Thoracic aorta (tissue), 2 donors: ENCODE results near the gene CD84. TPM values are rescaled to one million over a fixed set of nuclear protein-coding genes. Genes with fewer than 3 reads are reported as not detected.

Experiments
- ATAC-seq: fragments of 150-250 bp; one replicate; pipeline ENCODE4 v1.8.0; 2017; ENCODE audit warnings: low read depth; ENCODE audit not compliant: insufficient number of reproducible peaks, low FRiP score
- DNase-seq: peaks from one replicate; pipeline ENCODE4 v3.0.0-alpha.2; 2020; ENCODE audit warnings: low spot score
- H3K27ac ChIP-seq, 2 donors: fragments of 200-600 bp; sonication (generic); 1 replicate in 1 of 2; 2 replicates in 1 of 2; pipeline ENCODE4 v1.5.1; 2016; ENCODE audit warnings: mild to moderate bottlenecking in 2 of 2, moderate library complexity in 2 of 2
- H3K27me3 ChIP-seq: fragments of 200-600 bp; sonication (generic); replicated peaks from 2 replicates; pipeline ENCODE4 v1.6.0; 2016; ENCODE audit warnings: mild to moderate bottlenecking; ENCODE audit not compliant: insufficient read depth
- H3K36me3 ChIP-seq: fragments of 200-600 bp; sonication (generic); one replicate; pipeline ENCODE4 v1.5.1; 2016
- H3K4me1 ChIP-seq, 2 donors: fragments of 200-600 bp; sonication (generic); 1 replicate in 1 of 2; 2 replicates in 1 of 2; pipeline versions ENCODE4 v1.5.1 to v1.6.0; 2016; ENCODE audit warnings: low read depth in 2 of 2, mild to moderate bottlenecking in 1 of 2; ENCODE audit not compliant: control insufficient read depth in 1 of 2
- H3K4me3 ChIP-seq: fragments of 200-600 bp; sonication (generic); 2 replicates; pipeline ENCODE4 v1.5.1; 2016; ENCODE audit warnings: mild to moderate bottlenecking
- H3K9me3 ChIP-seq: fragments of 200-600 bp; sonication (generic); 2 replicates; pipeline ENCODE4 v1.5.1; 2016
- CTCF ChIP-seq: fragments of 200-600 bp; sonication (generic); IDR thresholded peaks from one replicate; pipeline ENCODE4 v1.5.1; 2019; ENCODE audit warnings: antibody characterized with exemption
- total RNA-seq, 2 donors: library from RNA; depleted of rRNA; stranded (reverse); fragments of >200 nt; gene quantifications; one replicate each; pipeline versions ENCODE4 v1.1.0 to v1.2.3, GENCODE V29; 2016

Gene CD84
- total RNA-seq, 2 donors from 2014 or later = 11.6 to 12.7 TPM

GRCh38 chr1:160542303-160542945 is 36.9 kb downstream of the CD84 start:
- Histone ChIP-seq H3K4me3 (no peak overlapping the region), H3K9me3 (no peaks in the 10 kb centered on the region), H3K27me3 (no peaks in the 10 kb centered on the region), H3K27ac (no peak overlapping the region), H3K4me1 (no peaks in the 10 kb centered on the region), H3K36me3 (no peaks in the 10 kb centered on the region)
- TF ChIP-seq CTCF = no peak
- DNase-seq (no peak), ATAC-seq (no peak)

GRCh38 chr1:160541622-160542302 is 37.5 kb downstream of the CD84 start:
- H3K4me1 ChIP-seq = no peaks in the 10 kb centered on the region
- ATAC-seq = no peak
- TF ChIP-seq CTCF = no peak

GRCh38 chr1:160540859-160541233 is 38.5 kb downstream of the CD84 start:
- H3K36me3 ChIP-seq = no peaks in the 10 kb centered on the region
- no peak for TF ChIP-seq CTCF
- no peak overlapping the region for H3K4me3 ChIP-seq
- no peaks in the 10 kb centered on the region for H3K4me1 ChIP-seq
- no peaks in the 10 kb centered on the region for H3K9me3 ChIP-seq
- H3K27ac ChIP-seq = no peak overlapping the region
- H3K27me3 ChIP-seq = no peaks in the 10 kb centered on the region
- no peak for DNase-seq
- no peak for ATAC-seq

More at GRCh38 chr1:160541622-160542302, 37.5 kb downstream of the CD84 start:
- Histone ChIP-seq H3K27ac (no peak overlapping the region), H3K9me3 (no peaks in the 10 kb centered on the region), H3K36me3 (no peaks in the 10 kb centered on the region), H3K4me3 (no peak overlapping the region), H3K27me3 (no peaks in the 10 kb centered on the region)
- DNase-seq = no peak

GRCh38 chr1:160539990-160540858 is 39.1 kb downstream of the CD84 start:
- no peaks in the 10 kb centered on the region for H3K4me1 ChIP-seq
- H3K9me3 ChIP-seq = peaks cover 2% of the 10 kb centered on the region
- H3K4me3 ChIP-seq = no peak overlapping the region
- H3K27ac ChIP-seq = no peak overlapping the region
- TF ChIP-seq CTCF = no peak
- H3K27me3 ChIP-seq = no peaks in the 10 kb centered on the region
- DNase-seq (no peak), ATAC-seq (no peak)
- H3K36me3 ChIP-seq = no peaks in the 10 kb centered on the region

GRCh38 chr1:160539684-160539989 is 39.7 kb downstream of the CD84 start:
- Histone ChIP-seq H3K36me3 (no peaks in the 10 kb centered on the region), H3K4me3 (no peak overlapping the region), H3K9me3 (peaks cover 6% of the 10 kb centered on the region), H3K4me1 (no peaks in the 10 kb centered on the region), H3K27me3 (no peaks in the 10 kb centered on the region), H3K27ac (no peak overlapping the region)
- ATAC-seq (no peak), DNase-seq (no peak)
- no peak for TF ChIP-seq CTCF
